M059J (cell line): ENCODE measurements around the gene ITGA3. TPM values are rescaled to one million over a fixed set of nuclear protein-coding genes. Genes with fewer than 3 reads are reported as not detected.
A peak's percentile ranks its signal among the peaks of the same experiment; 100 is the strongest.

ENCODE experiments used
- DNase-seq: peaks from one replicate; pipeline ENCODE4 v3.0.0-alpha.2; 2012; ENCODE audit warnings: low read depth
- total RNA-seq: library from RNA; depleted of rRNA; stranded (reverse); fragments of >200 nt; shearing (Covaris generic); gene quantifications from 2 replicates; pipeline ENCODE4 v1.2.3, GENCODE V29; 2014; rRNA removed

The ITGA3 gene
- total RNA-seq, 1 experiment from 2014 or later, result 711 TPM

GRCh38 chr17:50129353-50129727 lies 73.4 kb downstream of the ITGA3 start:
- DNase-seq, result no peak

DNA sequence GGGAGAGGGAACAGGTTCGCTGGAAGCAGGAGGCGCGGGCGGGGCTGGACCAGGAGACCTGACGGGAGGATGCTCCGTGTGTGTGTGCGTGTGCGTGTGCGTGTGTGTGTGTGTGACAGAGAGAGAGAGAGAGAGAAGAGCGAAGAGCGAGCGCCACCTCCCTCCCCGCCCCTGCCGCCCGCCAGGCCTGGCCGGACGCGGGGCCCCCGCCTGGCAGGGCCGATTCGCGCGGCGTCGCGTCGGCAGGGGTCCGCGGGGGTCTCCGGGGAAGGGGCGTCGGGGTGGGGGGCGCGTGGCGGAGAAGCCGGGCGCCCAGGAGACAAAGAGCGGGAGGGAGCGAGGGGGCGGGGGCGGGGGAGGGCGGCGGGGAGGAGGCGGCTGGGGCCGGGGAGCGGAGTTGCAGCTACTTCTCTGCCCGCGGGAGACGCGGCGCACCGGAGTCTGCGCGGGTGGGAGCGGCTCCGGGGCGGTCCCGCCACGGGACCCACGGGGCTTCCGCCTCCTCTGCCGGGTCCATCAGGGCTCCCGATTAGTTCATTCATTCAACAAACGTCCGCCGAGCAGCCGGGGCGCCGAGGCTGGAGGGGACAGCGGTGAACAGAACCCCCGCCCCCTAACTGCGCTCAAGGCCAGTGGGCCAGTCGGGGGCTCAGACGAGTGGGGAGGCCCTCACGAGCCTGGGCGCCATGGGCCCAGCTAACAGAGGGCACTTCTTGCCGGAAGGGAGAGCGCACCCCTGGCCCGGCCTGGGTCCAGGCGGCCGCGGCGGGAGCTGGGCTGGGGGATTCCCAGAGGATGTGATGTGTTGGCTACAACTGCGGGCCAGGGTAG lies 74.0 kb downstream of the ITGA3 start, which contains the start of gene SAMD14:
Gene SAMD14, minus strand, starts transcription at position 433 of the 831 bp plus-strand sequence. CDS start 5,201 bp downstream, outside the sequence.
- peak; percentile 49 for DNase-seq

DNA sequence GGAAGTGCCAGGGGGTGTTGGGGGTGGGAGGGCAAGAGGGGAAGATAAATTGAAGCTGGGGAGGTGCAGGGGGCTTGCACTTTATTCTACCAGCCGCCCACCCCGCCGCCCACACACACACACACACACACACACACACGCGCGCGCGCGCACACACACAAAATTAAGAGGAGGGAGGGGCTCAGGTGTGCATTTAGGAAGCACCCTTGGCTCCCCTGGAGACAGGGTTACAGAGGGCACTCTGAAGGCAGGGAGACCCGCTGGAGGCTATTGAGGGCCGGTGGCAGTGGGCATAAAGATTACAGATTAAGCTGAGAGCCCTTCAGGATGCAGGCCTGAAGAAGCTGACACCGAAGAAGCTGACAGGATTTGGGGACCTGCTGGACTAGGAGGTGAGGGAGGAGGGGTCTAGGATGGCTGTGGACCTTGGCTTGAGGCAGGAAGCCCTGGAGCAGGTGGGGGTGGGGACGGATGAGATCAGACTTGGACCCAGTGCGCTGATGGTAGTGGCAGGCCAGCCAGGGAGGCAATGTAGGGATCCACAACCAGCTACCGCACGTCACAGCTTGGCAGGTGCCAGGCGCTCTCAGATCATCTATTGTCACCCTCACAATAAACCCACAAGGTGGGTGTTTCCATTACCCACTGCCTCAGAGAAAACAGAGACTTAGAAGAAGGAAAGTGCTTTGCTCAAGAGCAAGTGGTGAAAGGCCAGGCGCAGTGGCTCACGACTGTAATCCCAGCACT lies 74.8 kb downstream of the ITGA3 start:
- DNase-seq, result no peak

DNA sequence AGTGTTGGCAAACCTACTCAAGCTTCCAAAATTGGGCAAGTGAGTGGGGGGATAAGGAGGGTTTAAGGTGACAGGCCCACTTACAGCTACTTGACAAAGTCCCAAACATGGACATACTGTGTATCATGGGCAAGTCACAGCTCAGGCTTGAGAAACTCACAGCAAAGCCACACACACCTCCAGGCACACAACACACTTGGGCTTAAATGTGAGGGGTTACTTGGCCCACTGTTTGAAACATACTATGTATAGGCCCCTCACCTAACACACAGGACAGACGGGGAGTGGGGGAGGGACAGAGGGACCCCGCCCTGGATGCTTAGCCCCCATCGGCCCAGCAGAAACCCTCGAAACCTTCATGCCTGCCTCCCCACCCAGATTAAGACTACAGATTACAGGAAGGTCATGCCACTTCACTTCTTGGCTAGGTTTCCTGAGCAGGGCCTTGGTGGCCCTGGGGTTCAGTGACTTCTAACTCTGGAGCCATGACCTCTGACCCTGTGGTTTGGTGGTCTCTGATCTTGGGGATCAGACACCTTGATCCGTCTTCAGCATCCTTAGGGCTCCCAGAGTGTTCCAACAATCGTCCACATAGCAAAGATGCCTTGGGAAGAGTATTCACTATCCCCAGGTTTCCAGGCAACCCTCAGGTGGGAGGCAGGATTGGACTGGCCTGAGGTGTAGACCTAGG lies 76.3 kb downstream of the ITGA3 start:
- DNase-seq, result no peak

GRCh38 chr17:50133028-50133768 lies 77.3 kb downstream of the ITGA3 start:
- DNase-seq, result peak; percentile 86

DNA sequence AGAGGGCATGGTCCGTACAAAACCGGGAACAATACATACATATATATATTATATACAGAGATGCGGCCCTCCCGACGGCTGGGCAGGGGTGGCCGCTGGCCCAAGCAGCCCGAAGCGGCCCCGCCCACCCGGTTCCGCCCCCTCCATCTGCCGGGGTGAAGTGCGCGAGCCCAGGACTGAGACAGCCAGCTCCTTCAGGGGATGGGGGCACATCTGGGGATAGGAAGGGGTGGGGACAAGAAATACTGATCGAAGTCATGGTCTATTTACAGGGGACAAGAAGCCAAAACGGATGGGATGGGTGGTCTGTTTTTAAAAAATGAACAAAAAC lies 77.8 kb downstream of the ITGA3 start:
- DNase-seq, result no peak

DNA sequence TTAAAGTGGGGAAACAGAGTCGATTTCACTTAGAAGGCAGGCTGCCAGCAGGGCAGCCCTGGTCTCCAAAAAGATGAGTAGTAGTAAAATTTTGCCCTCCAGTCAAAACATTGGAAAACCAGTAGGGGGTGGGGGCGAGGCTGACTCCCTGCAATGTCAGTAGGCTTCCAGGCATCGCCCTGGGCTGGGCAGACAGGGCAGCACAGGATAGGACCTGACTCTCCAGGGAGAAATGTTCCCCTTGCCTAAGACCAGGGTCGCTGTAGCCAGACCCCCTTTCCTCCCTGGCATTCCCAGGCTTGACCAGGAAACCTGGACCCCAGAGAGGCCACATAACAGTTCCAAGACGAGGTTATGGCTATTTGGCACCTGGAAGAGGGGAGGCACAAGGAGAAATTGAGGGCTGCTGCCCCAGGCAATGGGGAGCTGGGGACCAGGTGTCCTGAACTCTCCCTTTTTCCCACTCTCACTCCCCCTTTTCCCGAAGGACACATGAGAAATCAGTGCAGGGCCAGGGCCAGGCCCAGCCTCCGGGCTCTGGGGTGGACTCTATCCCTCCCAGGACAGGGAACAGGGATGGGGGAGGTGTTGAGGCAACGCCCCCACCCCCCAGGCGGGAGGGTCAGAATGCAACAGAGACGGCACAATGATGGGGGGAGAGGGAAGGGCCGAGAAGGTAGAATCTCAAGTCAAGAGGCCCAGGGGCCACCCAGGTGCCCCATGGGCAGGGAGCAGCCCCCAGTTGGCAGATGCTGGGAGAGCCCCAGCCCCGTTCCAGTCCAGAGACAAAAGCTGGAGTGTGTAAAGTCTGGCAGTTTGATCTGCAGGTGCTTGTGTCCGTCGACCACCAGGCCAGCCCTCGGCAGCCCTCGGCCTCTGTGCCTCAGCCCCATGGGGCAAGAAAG lies 78.5 kb downstream of the ITGA3 start:
- DNase-seq, result peak; percentile 65

- DNase-seq, result no peak
These were observed 79.6 kb downstream of the ITGA3 start for GRCh38 chr17:50135316-50136095.

DNA sequence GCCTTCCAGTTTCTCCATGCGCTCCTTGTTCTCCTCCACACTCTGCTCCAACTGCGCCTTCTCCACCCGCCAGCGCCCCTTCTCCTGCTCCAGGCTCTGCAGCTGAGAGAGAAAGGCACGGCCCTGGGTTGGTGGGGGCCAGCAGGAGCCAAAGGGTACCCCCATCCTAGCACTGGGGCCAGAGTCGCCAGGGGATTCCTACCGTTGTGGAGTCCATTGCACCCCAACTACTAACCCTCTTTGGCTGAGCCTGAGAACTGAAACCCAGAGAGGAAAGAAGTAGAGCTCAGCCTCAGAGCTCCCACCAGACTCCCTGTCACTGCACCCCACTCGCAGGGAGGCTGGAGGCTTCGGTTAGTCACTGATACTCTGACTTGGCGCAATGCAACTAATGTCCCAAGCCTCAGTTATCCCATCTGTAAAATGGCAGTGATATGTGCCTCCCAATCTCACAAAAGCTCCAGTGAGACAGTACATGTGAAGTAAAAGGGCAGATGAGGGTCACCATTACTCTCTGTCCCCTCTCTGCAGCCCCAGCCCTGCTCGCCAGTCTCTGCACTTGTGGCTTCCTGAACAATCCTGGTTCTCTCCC lies 80.3 kb downstream of the ITGA3 start:
- DNase-seq, result no peak

GRCh38 chr17:50137042-50137441 lies 81.1 kb downstream of the ITGA3 start:
- no peak for DNase-seq

DNA sequence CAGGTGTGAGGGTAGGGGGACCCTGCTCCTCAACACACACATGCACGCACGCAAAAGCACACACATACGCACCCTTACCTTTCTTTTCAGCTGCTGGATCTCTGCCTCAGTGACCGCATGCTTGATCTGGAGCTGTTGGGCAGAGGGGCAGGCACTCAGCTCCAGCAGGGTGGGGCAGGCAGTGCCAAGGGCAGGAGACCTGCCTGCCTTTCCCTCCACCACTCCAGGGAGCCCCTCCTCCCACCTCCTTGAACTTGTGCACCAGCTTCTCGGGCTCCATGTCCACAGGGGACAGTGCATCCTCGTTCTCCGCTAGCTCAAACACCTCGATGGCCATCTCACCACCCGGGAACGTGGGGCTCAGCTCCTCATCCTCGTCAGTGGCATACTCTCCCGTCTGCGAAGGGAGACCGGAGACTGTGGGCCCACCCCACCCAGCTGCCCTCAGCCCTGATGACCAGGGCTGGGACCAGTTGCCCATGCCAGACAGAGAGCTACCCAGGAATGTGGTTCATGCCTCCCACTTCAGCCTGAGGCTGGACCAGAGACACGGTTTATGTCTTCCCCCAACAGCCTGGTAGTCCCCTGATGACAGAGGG lies 83.4 kb downstream of the ITGA3 start:
- no peak for DNase-seq

Other genes starting within 250 kb of the ITGA3 start
- gene TAC4, start 208.0 kb upstream of the ITGA3 start, total RNA-seq, result not detected in 2 replicates
- 5.5 and 7.4 TPM in 2 replicates for gene DLX4, start 86.9 kb upstream of the ITGA3 start, total RNA-seq
- 0.15 and 0.96 TPM in 2 replicates for gene DLX3, start 60.9 kb upstream of the ITGA3 start, total RNA-seq
- gene PDK2, start 39.2 kb downstream of the ITGA3 start, total RNA-seq, result 27.2 and 38.2 TPM in 2 replicates
- 0.22 and 0.49 TPM in 2 replicates for gene SAMD14, start 74.0 kb downstream of the ITGA3 start, total RNA-seq
- 14.6 and 36.1 TPM in 2 replicates for gene PPP1R9B, start 94.6 kb downstream of the ITGA3 start, total RNA-seq
- gene SGCA, start 109.9 kb downstream of the ITGA3 start, total RNA-seq, result not detected in 2 replicates
- 41.9 and 81.3 TPM in 2 replicates for gene COL1A1, start 145.5 kb downstream of the ITGA3 start, total RNA-seq
- gene TMEM92, start 218.4 kb downstream of the ITGA3 start, total RNA-seq, result 0.99 and 5.2 TPM in 2 replicates